GM06990 (cell line): ENCODE results near the gene CCDC54.

Experiments
- DNase-seq: peaks from one replicate; pipeline ENCODE4 v3.0.0-alpha.2; 2011; ENCODE audit not compliant: insufficient read length; ENCODE audit errors: extremely low read depth
- H3K27me3 ChIP-seq: replicated peaks from 2 replicates; pipeline ENCODE4 v1.6.0; 2011; ENCODE audit warnings: low read length; ENCODE audit not compliant: control insufficient read depth, insufficient read depth
- H3K36me3 ChIP-seq: 2 replicates; pipeline ENCODE4 v1.5.1; 2011; ENCODE audit warnings: low read length; ENCODE audit not compliant: control insufficient read depth, insufficient read depth
- H3K4me3 ChIP-seq: replicated peaks from 2 replicates; pipeline ENCODE4 v1.5.1; 2011; ENCODE audit warnings: low read depth, mild to moderate bottlenecking, control low read depth, low read length
- CTCF ChIP-seq: IDR thresholded peaks from 2 replicates; pipeline ENCODE4 v1.5.1; 2011; ENCODE audit warnings: low read length, control low read depth, mild to moderate bottlenecking, inconsistent platforms; ENCODE audit not compliant: insufficient read depth, poor library complexity, severe bottlenecking

The CCDC54 gene

GRCh38 chr3:107375682-107376081 lies 1.6 kb upstream of the CCDC54 start:
- no peaks in the 10 kb centered on the region for H3K27me3 ChIP-seq
- no peak overlapping the region for H3K4me3 ChIP-seq
- DNase-seq = no peak
- no peaks in the 10 kb centered on the region for H3K36me3 ChIP-seq
- TF ChIP-seq CTCF = no peak

DNA sequence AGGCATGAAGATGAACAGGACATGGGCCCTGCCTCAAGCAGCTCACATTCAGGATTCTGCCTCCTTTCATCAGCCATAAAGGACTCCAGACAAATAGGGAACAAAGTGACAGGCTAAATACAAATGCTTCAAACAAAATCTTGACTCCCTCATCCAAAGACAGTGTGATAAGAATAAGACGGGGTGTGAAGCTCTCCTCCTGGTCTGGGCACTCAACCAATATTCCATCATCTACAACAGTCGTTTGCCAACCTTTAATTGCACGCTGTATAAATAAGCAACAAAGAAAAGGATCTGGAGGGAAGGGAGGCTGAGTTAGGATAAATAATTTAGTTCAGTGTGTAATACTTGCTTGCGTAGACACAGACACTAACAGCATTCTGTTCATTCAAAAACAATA lies 5.4 kb downstream of the CCDC54 start:
- no peak for TF ChIP-seq CTCF
- Histone ChIP-seq H3K27me3 (no peaks in the 10 kb centered on the region), H3K36me3 (no peaks in the 10 kb centered on the region), H3K4me3 (no peak overlapping the region)
- DNase-seq = no peak

GRCh38 chr3:107384428-107384827 lies 7.2 kb downstream of the CCDC54 start:
- Histone ChIP-seq H3K4me3 (no peak overlapping the region), H3K36me3 (no peaks in the 10 kb centered on the region), H3K27me3 (no peaks in the 10 kb centered on the region)
- no peak for DNase-seq
- no peak for TF ChIP-seq CTCF

- no peaks in the 10 kb centered on the region for H3K27me3 ChIP-seq
- no peak for DNase-seq
Measured at GRCh38 chr3:107384907-107385306, 7.7 kb downstream of the CCDC54 start.

DNA sequence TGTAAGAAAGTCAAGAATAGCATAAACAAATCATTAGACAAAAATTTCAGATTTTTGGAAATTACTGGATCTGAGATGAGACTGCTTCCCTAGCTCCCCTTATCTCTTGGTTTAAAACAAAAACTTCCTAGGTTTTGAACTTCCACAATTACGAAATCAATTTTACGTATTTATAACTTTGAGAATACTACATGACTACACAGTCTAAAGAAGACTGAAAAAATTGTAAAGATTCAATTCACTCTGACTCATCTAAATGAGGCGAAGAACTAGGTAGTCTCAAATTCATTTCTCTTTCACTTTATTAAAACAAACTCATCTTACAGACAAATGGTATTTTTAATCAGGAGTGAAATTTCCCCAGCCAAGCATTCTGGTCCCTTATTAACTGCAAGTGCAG lies 10.3 kb downstream of the CCDC54 start:
- Histone ChIP-seq H3K36me3 (no peaks in the 10 kb centered on the region), H3K27me3 (no peaks in the 10 kb centered on the region), H3K4me3 (no peak overlapping the region)
- no peak for TF ChIP-seq CTCF
- DNase-seq = no peak

More at GRCh38 chr3:107384907-107385306, 7.7 kb downstream of the CCDC54 start:
- Histone ChIP-seq H3K4me3 (no peak overlapping the region), H3K36me3 (no peaks in the 10 kb centered on the region)
- no peak for TF ChIP-seq CTCF

DNA sequence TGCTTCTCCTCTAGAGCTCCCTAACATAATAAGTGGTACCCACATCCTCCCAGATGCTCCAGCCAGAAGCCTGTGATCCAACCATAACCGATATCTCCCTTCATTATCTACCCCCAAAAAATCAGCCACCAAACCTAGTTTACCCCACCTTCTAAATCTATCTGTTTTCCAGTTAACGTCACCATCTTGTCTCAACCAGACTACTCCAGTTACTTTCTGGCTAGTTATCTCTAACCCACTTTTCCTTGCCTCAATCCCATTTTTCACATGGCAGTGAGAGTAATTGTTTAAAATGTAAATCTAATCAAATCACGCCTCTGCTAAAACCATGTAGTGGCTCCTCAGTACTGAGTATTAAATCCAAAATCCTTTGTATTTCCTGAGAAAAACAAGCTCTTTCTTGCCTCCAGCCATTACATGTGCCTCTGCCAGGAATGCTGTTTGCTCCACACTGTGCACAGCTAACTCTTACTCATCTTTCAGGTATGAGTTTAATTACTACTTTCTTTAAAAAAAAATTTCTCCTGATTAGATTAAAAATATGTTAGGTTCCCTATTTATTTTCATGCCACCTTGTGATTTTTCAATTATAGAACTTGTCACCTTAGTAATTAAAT lies 15.4 kb downstream of the CCDC54 start:
- no peak for TF ChIP-seq CTCF
- Histone ChIP-seq H3K36me3 (no peaks in the 10 kb centered on the region), H3K27me3 (no peaks in the 10 kb centered on the region), H3K4me3 (no peak overlapping the region)
- DNase-seq = no peak
